Adipose tissue (tissue), 3 donors: ENCODE data around the gene ATP6AP1. TPM values are rescaled to one million over a fixed set of nuclear protein-coding genes. Genes with fewer than 3 reads are reported as not detected.

Source experiments
- H3K27ac ChIP-seq: one replicate; pipeline ENCODE4 v1.5.1; 2013; ENCODE audit warnings: low read depth, low read length
- WGBS, 3 donors: extraction: QIAGEN DNeasy Blood & Tissue Kit; methylation state at CpG; one replicate each; pipeline ENCODE4 v1.1.7; 2013; 5-methylcytosine and 5-hydroxymethylcytosine counted together
- polyA plus RNA-seq, 3 donors: library from polyadenylated mRNA; stranded (reverse); fragments of 200-250 nt; gene quantifications; one replicate each; pipeline ENCODE4 v1.2.3, GENCODE V29; 2013
- donor health status: healthy with polysubstance abuse.
- donor health status: Bipolar disorder and iron deficiency.
- donor health status: healthy.

The ATP6AP1 gene
- polyA plus RNA-seq, 3 donors, result 30.9 to 68.7 (median 45.9) TPM

DNA sequence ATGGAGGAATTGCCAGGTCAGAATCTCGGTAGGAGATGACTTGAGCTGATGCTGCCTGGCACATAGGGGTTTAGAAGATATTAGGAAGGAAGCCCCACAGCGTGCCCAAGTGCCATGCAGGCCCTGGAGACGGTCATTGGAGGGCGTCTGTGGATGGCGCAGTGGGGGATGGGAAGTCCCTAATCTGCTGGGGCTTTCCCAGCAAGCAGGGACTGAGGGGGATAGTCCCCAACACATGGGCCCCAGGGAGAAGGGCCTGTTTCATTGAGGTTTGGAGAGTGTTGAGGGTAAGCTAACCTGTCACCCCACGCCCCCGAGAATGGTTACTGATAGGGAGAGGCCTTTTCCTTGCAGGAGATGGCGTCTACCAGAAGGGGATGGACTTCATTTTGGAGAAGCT, 9.3 kb upstream of the ATP6AP1 start:
- H3K27ac ChIP-seq, result no peak overlapping the region
- WGBS, 3 donors, result 85 to 92% (median 89%) methylated on average over 6 to 8 of the region's 8 CpGs

DNA sequence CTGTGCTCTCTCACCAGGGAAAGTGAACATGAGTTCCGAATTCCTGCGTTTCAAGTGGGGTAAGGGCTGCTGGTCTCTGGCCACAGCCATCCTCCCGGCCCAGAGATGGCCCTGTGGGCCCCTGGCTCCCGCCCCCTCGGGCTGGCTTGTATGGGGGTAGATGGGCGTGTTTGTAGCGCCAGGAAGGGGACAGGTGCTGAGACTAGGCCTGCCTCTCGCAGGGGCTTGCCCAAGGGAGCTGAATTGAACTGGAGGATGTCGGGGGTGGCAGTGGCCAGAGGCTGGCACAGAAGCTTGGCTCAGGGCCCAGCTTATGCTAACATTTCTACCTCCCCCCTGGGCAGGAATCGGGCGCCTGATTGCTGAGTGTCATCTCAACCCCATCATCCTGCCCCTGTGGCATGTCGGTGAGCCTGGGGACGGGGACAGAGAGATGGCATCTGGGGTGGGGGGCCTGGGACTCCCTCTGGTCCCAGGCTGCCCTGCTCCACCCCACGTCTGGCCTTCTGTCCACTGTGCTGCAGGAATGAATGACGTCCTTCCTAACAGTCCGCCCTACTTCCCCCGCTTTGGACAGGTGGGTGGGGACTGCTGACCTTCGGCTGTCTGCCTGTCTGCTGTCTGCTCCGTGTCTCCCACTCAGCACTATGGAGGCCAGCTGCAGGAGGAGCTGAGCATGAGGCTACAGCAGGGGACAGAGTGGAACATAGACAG, 8.6 kb upstream of the ATP6AP1 start:
- WGBS, 3 donors, result 49 to 74% (median 68%) methylated on average over 11 to 19 of the region's 19 CpGs
- no peak overlapping the region for H3K27ac ChIP-seq

DNA sequence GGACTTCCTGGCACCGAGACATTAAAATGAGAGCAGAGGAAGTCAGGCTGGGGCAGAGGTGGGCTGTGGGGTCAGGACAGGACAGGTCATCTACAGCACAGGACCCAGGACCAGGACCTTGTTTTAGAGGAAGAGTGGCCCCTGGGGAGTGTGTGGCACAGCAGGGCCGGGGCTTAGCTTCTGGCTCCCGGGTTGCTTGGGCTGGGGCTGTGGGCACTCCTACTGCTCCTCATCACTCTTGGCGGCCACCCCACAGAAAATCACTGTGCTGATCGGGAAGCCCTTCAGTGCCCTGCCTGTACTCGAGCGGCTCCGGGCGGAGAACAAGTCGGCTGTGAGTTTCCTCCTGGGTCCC, 8.1 kb upstream of the ATP6AP1 start:
- no peak overlapping the region for H3K27ac ChIP-seq
- WGBS, 3 donors, result 77 to 79% (median 77%) methylated on average over 2 to 10 of the region's 10 CpGs

- H3K27ac ChIP-seq, result no peak overlapping the region
- 69 to 85% (median 81%) methylated on average over 13 of the region's 13 CpGs for WGBS, 3 donors
Measured at GRCh38 chrX:154426916-154427770, 1.3 kb upstream of the ATP6AP1 start.

- no peak overlapping the region for H3K27ac ChIP-seq
- WGBS, 3 donors, result 73 to 86% (median 81%) methylated on average over 2 of the region's 2 CpGs
Measured at GRCh38 chrX:154429711-154430110, 1.2 kb downstream of the ATP6AP1 start.

DNA sequence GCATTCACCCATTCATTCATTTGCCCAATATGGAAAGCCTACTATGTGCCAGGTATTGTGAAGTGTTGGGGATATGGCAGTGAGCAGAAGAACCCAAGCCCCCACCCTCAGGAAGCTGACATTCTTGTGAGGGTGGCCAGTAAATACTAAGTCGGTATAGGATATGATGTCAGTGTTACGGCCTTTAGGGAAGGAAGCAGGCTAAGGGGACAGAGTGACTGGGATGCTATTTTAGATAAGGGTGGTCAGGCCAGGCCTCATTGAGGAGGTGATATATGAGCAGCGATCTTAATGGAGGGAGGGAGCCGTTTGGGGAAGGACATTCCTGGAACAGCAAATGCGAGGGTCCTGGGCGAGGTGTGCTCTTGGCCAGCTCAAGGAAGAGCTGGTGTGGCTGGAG, 2.0 kb downstream of the ATP6AP1 start:
- H3K27ac ChIP-seq, result no peak overlapping the region
- 52 to 74% (median 55%) methylated on average over 6 of the region's 6 CpGs for WGBS, 3 donors

DNA sequence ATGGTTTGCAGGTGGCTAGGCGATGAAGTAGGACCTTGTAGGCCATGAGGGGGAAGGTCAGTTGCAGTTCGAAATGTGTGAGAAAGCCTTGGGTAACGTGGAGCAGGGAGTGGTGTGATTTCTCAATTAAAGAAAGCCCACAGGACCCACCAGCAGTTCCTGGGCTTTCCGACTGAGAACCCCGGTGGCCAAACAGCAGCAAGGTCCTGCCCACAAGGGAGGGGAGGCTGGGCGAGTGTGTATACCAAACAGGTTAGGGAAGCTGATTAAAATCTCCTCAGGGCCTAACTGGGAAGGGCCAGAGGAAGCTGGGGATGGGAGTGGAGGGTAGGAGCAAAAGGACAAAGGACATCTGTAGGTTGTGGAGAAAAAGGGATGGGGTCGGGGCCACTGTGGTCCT, 2.4 kb downstream of the ATP6AP1 start:
- H3K27ac ChIP-seq, result no peak overlapping the region
- WGBS, 3 donors, result 43 to 74% (median 61%) methylated on average over 6 to 7 of the region's 7 CpGs

- 53 to 64% (median 63%) methylated on average over 5 of the region's 5 CpGs for WGBS, 3 donors
- H3K27ac ChIP-seq, result no peak overlapping the region
Measured at GRCh38 chrX:154431341-154431740, 2.9 kb downstream of the ATP6AP1 start.

- WGBS, 3 donors, result 85 to 94% (median 93%) methylated on average over 6 to 8 of the region's 8 CpGs
- no peak overlapping the region for H3K27ac ChIP-seq
Measured at GRCh38 chrX:154432210-154432609, 3.7 kb downstream of the ATP6AP1 start.

GRCh38 chrX:154433605-154434004, 5.1 kb downstream of the ATP6AP1 start:
- no peak overlapping the region for H3K27ac ChIP-seq
- 84 to 94% (median 91%) methylated on average over 7 of the region's 7 CpGs for WGBS, 3 donors

DNA sequence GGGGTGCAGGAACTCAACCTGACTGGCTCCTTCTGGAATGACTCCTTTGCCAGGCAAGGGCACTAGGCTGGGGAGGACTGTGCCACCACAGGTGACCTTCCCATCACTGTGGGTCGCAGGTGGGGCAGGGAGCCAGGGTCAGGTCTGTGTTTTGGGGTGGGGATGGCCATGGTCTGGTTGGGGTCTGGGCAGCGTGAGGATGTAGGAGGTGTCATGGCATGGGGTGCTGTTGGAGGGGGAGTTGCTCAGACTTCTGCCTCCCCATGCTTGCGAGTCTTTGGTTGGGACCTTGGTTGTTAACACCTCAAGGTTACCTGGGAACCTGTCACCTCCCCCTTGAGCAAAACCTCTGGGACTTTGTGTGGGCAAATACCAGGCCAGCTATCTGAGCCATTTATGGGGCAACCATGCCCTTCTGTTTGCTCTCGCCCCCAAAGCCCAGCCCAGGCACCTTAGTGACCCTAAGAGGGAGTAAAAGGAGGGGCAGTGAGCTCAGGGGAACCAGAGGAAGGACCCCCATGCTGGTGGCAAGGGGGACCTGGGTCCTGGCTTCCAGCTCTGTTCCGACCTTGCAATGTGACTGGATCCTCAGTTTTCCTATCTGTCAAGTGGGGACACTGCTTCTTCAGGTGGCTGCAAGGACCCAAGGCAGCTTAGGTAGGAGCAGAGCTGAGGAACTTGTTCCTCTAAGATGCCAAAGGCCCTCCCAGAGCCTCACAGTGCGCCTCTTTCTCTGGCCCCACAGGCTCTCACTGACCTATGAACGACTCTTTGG, 6.1 kb downstream of the ATP6AP1 start:
- no peak overlapping the region for H3K27ac ChIP-seq
- WGBS, 3 donors, result 79 to 96% (median 92%) methylated on average over 7 of the region's 7 CpGs

DNA sequence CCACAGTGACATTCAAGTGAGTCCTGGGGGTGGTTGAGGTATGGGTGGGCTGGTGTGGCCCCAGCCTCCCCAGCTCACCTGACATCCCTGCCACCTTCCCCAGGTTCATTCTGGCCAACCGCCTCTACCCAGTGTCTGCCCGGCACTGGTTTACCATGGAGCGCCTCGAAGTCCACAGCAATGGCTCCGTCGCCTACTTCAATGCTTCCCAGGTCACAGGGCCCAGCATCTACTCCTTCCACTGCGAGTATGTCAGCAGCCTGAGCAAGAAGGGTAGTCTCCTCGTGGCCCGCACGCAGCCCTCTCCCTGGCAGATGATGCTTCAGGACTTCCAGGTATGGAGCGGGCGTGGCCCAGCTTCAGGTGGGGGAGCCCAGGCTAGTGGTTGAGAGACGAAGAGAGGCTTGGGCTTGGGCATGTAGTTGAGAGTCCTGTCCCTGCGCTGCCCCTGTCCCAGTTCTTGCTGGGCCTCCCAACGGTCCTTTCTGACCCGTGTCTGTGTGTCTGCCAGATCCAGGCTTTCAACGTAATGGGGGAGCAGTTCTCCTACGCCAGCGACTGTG, 6.8 kb downstream of the ATP6AP1 start:
- H3K27ac ChIP-seq, result no peak overlapping the region
- WGBS, 3 donors, result 94 to 96% (median 94%) methylated on average over 17 to 19 of the region's 19 CpGs

- 13 to 31% (median 19%) methylated on average over 13 to 40 of the region's 78 CpGs for WGBS, 3 donors
- H3K27ac ChIP-seq, result peak overlapping the region; percentile 33
Measured at GRCh38 chrX:154436374-154436982, 8.0 kb downstream of the ATP6AP1 start.

- H3K27ac ChIP-seq, result peak within 1 kb of the TSS; percentile 33
- 1 to 27% methylated on average over 61 to 76 of the region's 93 CpGs; no CpG with 5 or more reads in 1 of the 3 donors for WGBS, 3 donors
Measured at GRCh38 chrX:154436983-154437752, 8.7 kb downstream of the ATP6AP1 start, which contains the start of gene GDI1. Gene GDI1 (plus strand): TSS chrX:154437154. CDS start chrX:154437255, 101 bp downstream.

DNA sequence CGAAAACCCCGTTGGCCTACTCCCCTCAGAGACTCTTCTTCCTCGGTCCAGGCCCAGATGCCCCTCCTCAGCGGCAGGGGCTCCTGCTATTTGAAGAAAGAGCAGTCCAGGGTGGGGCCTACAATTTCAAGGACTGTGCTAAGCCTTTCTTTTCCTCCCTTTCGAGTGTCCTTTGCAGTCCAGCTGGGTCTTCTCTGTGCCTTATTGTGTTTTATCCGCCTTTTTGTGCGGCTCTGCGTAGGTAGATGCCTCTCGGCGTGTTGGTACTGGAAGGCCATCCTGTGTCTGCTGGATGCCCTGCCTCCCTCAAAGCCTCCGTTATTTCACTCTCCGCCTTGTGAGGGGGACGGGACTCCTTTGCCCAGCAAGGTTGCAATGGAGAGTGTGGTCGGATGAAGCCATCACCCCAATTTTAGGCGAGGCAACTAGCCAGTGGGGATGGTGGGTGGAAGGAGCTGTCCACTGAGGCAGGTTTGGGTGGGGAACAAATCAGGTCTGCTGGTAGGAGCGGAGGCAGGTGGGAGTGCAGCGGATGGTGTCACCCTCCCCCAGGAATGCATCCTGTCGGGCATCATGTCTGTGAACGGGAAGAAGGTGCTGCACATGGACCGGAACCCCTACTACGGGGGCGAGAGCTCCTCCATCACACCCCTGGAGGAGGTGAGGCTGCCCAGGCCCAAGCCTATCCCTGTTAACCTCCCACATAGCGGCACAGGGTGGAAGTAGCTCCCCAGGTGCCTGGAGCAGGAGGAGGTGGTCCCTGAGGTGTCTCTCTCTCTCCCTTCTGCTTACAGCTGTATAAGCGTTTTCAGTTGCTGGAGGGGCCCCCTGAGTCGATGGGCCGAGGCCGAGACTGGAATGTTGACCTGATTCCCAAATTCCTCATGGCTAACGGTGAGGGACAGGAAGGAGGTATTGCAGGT, 9.8 kb downstream of the ATP6AP1 start:
- WGBS, 3 donors, result 48 to 66% (median 52%) methylated on average over 26 to 28 of the region's 28 CpGs
- H3K27ac ChIP-seq, result no peak overlapping the region

- 89 to 98% (median 89%) methylated on average over 13 to 18 of the region's 18 CpGs for WGBS, 3 donors
- H3K27ac ChIP-seq, result no peak overlapping the region
Measured at GRCh38 chrX:154439841-154440240, 11.4 kb downstream of the ATP6AP1 start.
